Adrenal gland (tissue), 5 donors: Measurements from ENCODE around the gene NXNL2.

Experiments used
- POLR2A ChIP-seq, 2 donors: fragments of 450-650 bp; IDR thresholded peaks; one replicate each; pipeline ENCODE4 v1.6.1; 2017; ENCODE audit warnings: antibody characterized with exemption in 2 of 2, mild to moderate bottlenecking in 2 of 2, moderate library complexity in 1 of 2
- TF ChIP-seq, protein P1 (sequence below), 6 experiments: fragments of 450-650 bp in 4 of 6; fragments of 200-600 bp in 2 of 6; sonication (generic) in 1 of 6; IDR thresholded peaks; 1 replicate in 5 of 6; 2 replicates in 1 of 6; pipeline versions ENCODE4 v1.5.1 to v1.8.0; 2016 to 2021; ENCODE audit warnings: antibody characterized with exemption in 6 of 6, mild to moderate bottlenecking in 2 of 6, moderate library complexity in 1 of 6
- donor health status: DM: no; HTN: no; CAD: no.

DNA sequence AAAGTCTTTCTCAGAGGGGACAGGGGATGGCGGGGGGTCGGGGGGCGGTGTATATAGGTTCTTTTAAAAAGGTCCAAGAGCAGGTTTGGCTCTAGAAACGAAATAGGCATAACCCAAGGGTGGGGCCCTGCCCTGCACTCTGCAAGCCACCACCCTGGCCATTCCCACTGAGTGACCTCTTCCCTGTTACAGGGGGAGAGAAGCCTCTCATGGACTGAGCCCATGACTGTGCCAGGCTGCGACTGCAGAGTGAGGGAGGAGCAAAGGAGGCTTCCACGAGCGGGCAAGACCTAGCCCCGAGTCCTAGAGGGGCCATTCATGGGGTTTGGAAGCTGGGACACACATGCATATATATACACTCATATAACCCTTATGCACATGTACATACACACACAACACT is 10.1 kb upstream of the NXNL2 start:
- TF ChIP-seq, protein P1, sequence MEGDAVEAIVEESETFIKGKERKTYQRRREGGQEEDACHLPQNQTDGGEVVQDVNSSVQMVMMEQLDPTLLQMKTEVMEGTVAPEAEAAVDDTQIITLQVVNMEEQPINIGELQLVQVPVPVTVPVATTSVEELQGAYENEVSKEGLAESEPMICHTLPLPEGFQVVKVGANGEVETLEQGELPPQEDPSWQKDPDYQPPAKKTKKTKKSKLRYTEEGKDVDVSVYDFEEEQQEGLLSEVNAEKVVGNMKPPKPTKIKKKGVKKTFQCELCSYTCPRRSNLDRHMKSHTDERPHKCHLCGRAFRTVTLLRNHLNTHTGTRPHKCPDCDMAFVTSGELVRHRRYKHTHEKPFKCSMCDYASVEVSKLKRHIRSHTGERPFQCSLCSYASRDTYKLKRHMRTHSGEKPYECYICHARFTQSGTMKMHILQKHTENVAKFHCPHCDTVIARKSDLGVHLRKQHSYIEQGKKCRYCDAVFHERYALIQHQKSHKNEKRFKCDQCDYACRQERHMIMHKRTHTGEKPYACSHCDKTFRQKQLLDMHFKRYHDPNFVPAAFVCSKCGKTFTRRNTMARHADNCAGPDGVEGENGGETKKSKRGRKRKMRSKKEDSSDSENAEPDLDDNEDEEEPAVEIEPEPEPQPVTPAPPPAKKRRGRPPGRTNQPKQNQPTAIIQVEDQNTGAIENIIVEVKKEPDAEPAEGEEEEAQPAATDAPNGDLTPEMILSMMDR (IDR thresholded peaks at IDR 0.05) = no peak
- TF ChIP-seq POLR2A (IDR thresholded peaks at IDR 0.05) = no peak
